Ishikawa (cell line): ENCODE data around the gene DSG4.

Experiments
- CEBPB ChIP-seq: IDR thresholded peaks from 2 replicates; pipeline ENCODE4 v1.6.1; 2012
- EP300 ChIP-seq: IDR thresholded peaks from 2 replicates; pipeline ENCODE4 v1.6.1; 2012; ENCODE audit warnings: borderline replicate concordance
- FOXM1 ChIP-seq: IDR thresholded peaks from 2 replicates; pipeline ENCODE4 v1.6.1; 2012; ENCODE audit warnings: low read depth, borderline replicate concordance
- MAX ChIP-seq: IDR thresholded peaks from 2 replicates; pipeline ENCODE4 v1.6.1; 2012
- RAD21 ChIP-seq: IDR thresholded peaks from 2 replicates; pipeline ENCODE4 v1.6.1; 2012; ENCODE audit warnings: low read depth
- REST ChIP-seq: IDR thresholded peaks from 2 replicates; pipeline ENCODE4 v1.6.1; 2012; ENCODE audit warnings: low read depth, mild to moderate bottlenecking
- TAF1 ChIP-seq: IDR thresholded peaks from 2 replicates; pipeline ENCODE4 v1.6.1; 2012; ENCODE audit warnings: low read depth, mild to moderate bottlenecking
- TEAD4 ChIP-seq: IDR thresholded peaks from 2 replicates; pipeline ENCODE4 v1.6.1; 2012
- YY1 ChIP-seq: IDR thresholded peaks from 2 replicates; pipeline ENCODE4 v1.6.1; 2012; ENCODE audit warnings: low read depth

- no peak for TF ChIP-seq TAF1
- TF ChIP-seq REST, result no peak
- no peak for TF ChIP-seq FOXM1
- no peak for TF ChIP-seq MAX
- no peak for TF ChIP-seq EP300
- TF ChIP-seq RAD21, result no peak
- TF ChIP-seq YY1, result no peak
- TF ChIP-seq CEBPB, result no peak
- no peak for TF ChIP-seq TEAD4
Measured at GRCh38 chr18:31410716-31411483, 34.3 kb downstream of the DSG4 start.
